HG03097 (cell line): ENCODE measurements around the gene TMEM187.

Experiments
- ATAC-seq: cut with Tn5 transposase; IDR thresholded peaks from one replicate; pipeline ENCODE4 v1.9.1; 2021; ENCODE audit not compliant: unreplicated experiment, low FRiP score

The TMEM187 gene, protein sequence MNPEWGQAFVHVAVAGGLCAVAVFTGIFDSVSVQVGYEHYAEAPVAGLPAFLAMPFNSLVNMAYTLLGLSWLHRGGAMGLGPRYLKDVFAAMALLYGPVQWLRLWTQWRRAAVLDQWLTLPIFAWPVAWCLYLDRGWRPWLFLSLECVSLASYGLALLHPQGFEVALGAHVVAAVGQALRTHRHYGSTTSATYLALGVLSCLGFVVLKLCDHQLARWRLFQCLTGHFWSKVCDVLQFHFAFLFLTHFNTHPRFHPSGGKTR

DNA sequence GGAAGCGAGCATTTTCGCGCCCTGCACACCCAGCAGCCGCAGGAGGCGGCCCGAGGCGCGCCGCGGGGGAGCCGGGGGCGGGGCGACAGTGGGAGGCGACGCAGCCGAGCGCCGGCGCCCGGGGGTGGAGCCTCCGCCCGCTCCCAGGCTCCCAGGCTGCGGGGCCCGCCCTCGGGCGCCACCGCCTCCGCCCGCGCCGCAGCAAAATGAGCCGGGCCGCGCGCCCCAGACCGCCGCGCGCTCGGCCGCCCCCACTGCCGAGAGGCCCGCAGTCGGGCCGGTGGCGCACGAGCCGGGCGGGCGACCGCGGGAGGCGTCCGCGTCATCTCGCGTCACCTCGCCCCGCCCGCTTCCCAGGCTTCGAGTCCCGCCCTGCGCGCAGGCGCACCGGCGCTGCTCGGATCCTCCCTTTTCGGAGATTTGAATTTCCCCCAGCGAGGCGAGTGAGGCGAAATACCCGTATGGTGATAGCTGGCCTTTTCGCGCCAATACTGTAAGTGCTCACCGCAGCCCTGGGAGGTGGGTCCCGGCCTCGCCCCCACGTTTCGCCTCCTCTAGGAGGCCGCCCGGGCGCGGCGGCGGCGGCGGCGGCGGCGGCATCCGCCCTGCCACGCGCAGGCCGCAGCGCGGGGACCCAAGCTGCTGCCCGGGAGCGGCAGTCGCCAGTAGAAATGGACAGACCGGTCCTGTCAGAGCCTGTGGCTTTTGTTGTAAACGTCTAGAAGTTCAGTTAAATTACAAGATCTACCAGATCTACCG, at the start of gene TMEM187:
TSS of gene TMEM187 (plus strand) at position 387 of the 759 bp plus-strand sequence. CDS start 9,309 bp downstream, outside the sequence.
- ATAC-seq: peak; percentile 54

DNA sequence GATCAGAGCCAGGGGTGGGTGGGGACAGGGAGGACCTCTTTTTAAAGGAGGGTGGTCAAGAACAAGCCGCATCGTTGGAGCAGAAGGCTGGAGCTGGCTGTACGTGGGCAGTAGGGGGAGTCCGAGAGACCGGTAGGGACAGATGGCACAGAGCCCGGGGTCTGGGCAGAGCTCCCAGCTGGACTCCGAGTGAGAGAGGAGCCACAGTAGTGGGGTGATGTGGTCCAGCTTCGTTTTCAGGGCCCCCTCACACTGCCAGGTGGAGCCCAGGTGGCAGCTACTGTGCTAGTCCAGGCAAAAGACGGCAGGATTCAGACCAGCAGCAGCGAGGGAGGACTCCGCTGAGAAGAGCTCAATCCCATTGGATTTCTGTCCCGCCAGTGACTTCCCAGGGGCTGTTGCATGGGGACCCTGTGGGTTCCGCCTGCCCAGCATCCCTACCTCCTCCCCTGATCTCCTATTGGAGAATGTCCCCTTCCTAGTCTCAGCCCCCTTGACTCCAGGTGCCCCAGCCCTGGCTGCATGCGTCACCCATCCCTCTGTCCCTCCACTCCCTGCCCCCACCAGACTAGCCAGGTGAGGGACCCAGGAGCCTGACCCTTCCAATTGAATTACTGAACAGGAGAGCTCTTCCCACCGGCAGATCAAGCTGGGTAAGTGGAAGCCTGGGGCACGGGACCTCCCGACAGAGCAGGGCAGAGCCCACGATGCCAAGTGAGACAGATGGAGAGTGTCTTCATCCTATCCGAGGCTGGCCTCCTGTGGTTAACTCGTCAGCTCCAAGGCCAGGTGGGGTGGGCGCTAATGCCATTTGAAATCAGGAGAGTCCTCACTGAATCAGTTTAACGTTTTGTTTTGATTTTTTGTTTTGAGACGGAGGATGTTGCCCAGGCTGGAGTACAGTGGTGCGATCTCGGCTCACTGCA, 49.4 kb upstream of the TMEM187 start:
- ATAC-seq: no peak

DNA sequence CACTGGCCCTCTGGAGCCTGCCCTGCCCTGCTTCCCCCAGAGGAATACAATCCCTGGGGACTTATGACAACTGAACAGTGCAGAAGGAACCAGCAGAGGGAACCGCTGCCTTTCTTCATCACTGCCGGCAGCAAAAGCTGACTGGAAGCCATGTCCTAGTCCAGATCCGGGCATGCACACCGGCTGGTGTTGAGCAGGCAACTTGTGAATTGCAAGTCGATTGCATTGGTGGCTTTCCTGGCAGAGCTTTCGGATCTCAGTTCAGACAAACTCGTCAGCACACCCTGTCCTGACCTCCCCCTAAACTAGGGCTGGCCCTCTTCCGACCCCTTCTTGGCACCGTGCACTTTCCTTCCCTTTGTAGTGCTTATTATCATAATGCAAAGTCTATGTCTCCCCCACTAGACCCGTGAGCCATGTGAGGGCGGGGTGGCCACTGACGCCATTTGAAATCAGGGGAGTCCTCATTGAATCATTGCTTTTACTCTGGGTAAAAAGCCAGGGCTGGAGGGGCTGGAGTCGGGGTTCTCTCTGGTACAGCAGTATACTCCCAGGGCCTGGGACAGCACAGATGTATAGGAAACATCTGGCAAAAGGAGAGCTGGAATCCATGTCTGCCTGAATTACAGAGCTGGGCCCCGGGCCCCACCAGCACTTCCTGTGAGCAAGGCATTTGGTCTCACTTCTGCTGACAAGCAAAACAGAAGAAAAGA, 48.2 kb upstream of the TMEM187 start:
- ATAC-seq: no peak

DNA sequence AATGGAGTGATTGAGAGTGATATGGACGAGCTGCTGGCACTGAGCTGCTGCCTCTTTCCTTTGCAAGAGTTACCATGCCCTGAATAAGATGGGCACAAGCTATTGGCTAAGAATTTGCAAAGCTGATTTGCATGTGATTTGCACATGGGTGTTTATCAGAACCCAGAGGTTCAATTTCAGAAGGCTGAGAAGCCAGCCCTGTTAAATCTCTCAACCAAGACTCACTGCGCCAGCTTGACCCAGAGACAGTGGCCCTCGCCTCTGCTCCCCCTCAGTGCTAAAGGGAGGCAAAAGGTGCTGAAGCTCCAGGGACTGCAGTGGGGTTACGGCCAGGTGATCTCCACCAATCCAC, 47.2 kb upstream of the TMEM187 start:
- no peak for ATAC-seq

DNA sequence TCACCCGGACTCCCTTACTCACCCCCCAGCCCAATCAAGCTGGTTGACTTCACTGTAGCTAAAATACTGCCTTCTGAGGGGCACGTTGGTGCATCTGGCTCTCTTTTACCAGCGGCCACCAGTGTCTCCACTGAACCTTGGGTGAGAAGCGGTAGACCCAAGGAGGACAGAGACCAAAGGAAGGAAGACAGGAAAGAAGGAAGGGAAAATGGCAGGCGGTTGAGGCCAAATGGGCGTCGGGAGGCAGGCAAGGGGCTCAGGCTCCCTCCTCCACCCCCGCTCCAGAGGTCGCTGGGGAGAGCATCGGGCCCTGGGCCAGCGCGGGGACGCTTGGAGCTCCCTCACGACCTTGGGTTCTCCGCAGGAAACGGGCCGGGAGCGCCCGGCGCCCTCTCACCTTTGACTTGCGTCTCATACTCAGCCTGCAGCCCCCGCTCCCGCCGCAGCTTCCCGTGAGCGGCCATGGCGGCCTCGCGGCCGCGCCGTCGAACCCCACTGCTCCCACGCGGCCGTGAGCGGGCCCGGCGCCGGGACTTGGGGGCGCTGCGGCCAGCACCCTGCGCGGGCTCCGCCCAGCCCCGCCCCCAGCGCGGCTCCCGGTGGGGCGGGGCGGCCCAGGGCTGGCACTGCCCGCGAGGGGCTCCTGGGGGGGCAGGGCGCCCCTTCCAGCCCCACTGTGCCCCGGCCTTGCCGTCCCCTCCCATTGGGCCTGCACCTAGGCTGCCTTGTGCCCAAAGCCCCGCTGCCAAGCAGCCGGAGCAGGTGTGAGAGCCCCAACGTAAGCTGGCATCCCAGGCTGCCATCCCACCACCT, 46.6 kb upstream of the TMEM187 start, which contains the start of gene ARHGAP4:
TSS of gene ARHGAP4 (minus strand) at position 526 of the 813 bp plus-strand sequence. CDS start at position 464, 62 bp downstream.
- ATAC-seq: no peak

DNA sequence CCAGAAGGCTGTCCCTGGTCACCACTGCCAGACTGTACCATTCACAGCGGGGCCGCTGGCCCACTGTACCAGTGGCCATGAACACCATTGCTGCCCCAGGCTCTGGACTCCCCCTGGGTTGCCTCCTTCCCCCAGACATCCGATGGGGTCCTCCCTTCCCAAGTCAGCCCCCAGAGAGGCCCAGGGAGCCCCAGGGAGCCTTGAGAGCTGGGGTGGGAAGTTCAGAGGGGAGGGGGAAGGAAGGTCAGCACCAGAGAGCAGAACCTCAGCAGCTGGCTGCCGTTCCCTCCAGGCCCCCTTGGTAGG, 46.0 kb upstream of the TMEM187 start:
- ATAC-seq: no peak

DNA sequence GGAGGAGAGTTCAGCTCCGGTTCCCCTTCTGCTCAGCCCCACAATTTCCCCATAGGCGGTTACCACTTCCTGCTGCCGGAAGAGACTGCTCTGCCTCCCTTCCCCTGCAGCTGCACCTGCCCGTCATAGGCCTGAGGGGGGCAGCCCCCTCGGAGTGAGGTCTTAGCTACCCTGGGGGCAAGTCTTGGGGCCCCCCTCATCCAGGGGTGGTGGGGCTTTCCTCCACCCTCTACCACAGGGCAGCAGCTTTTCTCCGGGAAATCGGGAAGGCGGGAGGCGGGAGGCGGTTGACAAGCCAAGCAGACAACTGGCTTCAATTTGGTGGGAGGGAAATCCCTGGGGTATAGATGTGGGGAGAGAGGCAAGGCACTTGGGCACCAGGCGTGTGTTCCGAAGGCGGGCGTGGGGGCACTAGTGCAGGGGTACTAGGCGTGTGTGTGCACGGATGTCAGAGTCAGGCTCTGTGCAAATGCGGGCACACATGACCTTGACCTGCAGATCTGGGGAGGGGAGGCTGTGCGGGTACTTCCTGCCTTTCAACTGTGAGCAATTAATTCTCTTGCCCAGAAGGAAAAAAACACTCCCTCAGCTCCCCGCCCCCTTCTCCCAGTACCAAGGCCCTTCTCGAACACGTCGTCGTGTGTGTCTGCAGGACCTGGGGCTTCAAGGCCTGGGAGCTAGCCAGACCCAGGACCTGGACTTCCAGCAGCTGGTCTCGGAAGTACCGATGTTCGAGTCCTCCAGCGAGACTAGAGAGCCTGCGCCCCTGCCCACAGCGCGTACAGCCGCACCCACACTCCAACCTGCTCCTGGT, 45.5 kb upstream of the TMEM187 start:
- peak; percentile 38 for ATAC-seq

DNA sequence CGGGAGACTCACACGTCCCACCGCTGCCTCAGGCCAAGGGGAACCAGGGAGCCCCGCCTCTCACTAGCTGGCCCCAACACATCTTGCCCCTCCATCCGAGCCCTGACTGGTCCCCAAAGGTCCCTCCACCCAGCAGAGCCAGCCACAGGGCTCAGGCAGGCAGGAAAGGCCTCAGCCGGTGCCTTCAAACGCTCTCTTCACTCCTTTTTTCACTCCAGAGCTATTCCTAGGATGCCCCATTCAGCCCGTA, 45.0 kb upstream of the TMEM187 start:
- ATAC-seq: no peak

DNA sequence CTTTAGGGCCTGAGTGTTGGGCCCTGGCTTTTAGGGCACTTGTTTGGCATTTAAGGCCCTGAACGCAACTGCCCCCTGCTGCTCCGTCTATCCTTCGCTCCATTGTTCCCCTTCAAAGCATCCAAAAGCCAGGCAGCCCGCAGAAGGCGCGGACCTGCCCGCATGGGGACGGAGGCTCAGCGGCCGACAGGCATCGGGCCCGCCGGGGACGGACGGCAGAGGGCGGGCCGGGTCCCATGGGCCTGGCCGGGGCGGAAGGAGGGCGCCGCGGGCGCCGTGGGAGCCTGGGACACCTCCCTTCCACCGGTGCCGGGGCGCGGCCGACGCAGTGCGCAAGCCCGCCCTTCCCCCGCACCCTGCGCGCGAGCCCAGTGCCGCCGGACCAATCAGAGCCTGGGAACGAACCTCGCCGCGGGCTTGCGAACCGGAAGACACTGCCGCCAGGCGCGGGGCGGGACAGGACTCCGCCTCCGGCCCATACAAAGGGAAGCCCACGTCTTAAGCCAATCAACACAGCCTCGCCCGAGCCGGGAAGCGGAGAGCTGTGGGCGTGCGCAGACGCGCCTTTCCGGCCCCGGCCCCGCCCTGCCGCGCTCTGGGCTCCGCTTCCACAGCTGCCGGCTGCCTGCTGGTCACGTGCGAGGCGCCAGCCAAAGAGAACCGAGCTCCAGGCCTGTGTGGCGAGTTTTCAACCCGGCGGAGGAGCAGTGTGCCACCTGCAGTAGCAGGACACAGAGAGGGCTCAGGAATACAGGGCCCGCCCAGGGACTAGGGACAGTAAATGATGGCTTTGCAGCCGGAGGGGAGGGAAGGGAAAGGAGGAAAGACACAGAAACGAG, 44.4 kb upstream of the TMEM187 start:
- ATAC-seq: peak; percentile 77

DNA sequence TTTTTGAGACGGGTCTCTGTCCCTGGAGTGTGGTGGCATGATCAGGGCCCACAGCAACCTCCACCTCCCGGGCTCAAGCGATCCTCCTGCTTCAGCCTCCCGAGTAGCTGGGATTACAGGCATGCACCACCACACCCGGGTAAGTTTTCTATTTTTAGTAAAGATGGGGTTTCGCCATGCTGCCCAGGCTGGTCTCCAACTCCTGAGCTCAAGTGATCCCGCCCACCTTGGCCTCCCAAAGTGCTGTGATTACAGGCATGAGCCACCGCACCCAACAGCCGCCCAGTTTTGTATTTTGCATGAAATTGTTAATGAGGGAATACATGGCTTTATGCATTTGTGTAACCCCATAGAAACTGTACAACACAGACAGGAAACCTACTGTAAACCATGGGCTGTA, 43.7 kb upstream of the TMEM187 start:
- no peak for ATAC-seq

DNA sequence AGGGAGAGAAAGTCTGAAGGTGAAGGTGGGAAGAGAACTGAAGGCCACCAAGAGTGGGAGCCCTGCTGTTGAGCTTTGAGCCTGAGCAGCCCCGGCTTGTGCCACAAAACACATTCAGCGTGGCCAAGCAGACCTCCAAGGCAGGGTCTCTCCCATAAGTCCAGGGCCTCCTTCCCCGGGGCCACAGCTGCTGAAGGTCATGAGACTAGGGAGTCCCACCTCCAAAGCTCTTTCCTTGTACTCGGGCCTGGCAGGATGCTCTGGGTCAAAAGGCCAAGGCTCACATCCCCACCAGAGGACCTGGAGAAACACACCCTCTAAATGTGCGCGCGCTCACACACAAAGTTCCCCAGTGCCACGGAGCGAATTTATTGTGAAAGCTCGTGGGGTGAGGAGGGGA, 43.0 kb upstream of the TMEM187 start:
- no peak for ATAC-seq

DNA sequence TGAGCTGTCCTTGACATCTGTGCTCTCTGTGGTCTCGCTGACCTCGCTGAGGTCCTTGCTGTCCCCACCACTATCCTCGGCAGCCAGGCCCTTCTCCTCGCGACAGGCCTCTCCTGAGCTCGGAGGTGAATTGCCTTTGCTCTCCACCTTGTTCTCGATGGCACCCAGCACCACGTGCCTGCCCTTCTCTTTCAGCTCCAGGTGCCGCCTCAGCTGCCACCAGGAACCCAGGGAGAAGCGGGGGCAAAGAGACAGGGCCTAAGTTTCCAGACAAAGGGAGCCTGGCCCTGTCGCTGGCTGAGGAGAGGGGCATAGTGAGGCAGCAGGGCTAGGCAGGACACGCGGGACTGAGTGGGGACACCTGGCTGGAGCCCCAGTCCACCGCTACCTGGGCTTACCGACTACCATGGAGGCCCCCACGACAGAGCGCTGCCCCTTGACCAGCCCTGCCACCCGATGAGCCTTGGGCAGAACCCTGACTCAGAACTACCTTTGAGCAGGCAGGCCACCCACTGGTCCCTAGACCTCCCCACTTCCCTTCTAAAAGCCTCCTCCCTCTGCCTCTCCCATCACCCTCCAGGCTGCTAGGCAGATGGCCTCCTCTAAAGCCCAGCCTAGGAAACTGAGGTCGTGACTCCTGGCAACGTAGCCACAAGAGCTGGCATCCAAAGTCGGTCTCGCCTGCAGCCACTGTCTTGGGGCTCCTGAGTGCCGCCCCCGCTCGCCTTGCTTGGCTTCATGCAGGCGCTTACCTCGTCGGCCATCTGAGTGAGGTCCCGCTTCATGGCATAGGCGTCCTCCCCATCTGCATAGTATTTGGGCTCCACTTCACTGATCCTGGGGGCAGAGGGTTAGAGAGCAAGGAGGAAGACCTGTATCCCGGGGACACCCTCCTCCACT, 42.3 kb upstream of the TMEM187 start:
- ATAC-seq: no peak

DNA sequence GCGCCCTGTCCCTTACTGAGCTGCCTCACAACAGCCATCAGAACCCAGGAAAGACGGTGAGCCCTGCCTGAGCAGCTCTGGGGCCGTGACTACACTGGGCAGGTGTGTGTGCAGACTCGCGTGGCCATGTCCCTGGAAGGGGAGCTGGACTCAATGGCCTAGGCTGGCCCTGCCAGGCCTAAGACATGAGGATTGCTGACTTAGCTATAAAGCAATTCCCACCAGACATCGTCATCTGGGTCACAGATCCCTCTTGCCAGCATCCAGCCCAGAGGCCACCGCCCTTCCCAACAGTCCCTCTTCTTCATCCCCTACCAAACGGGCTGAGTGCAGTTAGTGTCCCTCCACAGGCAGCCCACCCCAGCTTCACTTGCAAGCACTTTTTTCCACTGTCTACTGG, 41.4 kb upstream of the TMEM187 start:
- no peak for ATAC-seq

DNA sequence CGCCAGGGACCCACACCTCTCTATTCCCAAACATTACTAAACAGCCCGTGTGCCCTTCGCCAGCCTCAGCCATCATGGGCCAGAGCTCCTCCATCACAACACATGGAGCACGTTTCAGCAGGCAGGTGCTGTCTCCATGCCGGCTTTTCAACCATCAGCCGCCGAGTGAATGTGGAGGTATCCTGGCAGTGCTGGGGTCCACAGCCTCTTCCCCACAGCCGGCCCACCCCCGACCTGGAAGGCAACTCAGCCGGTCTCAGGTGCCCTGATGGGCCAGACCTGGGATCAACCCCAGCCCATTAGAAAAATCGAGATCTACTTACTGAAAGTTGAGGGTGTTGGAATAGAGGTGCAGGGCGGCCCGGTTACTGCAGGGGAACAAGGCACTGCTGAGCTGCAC, 40.8 kb upstream of the TMEM187 start:
- no peak for ATAC-seq

DNA sequence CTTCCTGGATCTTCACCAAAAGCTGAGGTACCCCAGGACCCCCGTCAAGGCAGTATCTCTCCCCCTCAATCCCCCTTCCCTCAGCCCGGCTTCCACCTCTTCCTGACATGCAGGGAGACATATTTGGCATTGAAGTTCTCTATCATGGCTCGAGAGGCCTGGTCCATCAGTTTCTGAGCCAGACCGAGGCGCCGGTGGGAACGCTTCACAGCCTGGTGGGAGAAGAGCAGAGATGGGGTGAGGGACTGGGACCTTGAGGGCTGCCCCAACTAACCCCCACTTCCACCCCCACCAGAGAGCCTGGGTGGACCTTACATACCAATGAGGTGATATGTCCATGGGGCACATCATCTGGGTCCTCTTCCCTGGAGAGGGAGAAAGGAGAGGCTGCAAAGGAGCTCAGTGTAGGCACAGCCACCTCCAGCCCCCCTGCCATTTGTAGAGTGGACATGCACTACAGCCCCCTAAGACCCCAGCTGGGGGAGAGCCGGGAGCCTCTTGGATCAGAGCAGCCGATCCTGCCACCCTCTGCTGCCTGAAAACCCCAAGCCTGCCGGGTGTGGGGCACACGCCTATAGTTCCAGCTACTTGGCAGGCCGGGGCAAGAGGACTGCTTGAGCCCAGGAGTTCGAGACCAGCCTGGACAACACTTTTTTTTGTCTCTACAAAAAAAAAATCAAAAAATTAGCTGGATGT, 40.2 kb upstream of the TMEM187 start:
- ATAC-seq: no peak

DNA sequence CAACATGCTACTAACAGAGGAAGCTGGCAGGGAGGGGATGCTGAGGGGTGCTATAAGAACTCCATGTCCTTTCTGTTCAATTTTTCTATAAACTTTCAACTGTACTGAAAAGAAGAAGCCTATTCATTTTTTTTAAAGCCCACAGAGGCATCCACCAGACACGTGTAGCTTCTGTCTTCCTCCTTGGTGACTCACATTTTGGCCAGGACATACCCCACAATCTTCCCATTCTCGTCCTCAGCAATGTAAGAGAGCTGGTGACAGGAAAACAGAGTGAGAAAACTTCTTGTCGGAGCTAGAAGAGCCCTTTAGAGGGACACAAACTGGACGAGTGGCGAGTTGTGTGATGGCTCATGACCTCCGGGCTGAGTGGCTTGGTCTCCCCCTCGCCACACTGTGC, 38.8 kb upstream of the TMEM187 start:
- no peak for ATAC-seq
